Measurements from ENCODE around the gene TTC34. TPM values are rescaled to one million over a fixed set of nuclear protein-coding genes. Genes with fewer than 3 reads are reported as not detected.

The TTC34 gene
- polyA plus RNA-seq, 1 donor (not counting 4 experiments of a cell fraction or from before 2014, with no cell fraction given): 0.04 TPM

- dilution Hi-C loops (cut with MboI; ENCODE audit: extremely low pct_ligation_motif_present, low sequenced_read_pairs): no loop called here
- H3K9me1 ChIP-seq (ENCODE audit: control insufficient read depth, extremely low read depth, insufficient read depth, low read length): no peaks in the 10 kb centered on the region
- H3K27ac ChIP-seq (ENCODE audit: control insufficient read depth, insufficient read depth, low read length): no peak overlapping the region
- H3K79me2 ChIP-seq (ENCODE audit: control insufficient read depth, insufficient read depth, low read length): no peaks in the 10 kb centered on the region
- no peaks in the 10 kb centered on the region for H3K4me1 ChIP-seq (ENCODE audit: control insufficient read depth, extremely low read depth, insufficient read depth, low read length)
- no peaks in the 10 kb centered on the region for H3K36me3 ChIP-seq (ENCODE audit: control insufficient read depth in 2 of 2, extremely low read depth in 1 of 2, insufficient read depth in 2 of 2, low read length in 2 of 2)
- FAIRE-seq (no peak), DNase-seq (ENCODE audit: low read depth, low spot score) (no peak)
- no peak overlapping the region for H3K4me3 ChIP-seq (ENCODE audit: control insufficient read depth in 2 of 3, extremely low read depth in 1 of 3, insufficient read depth in 2 of 3, low read depth in 1 of 3, low read length in 3 of 3)
- no peaks in the 10 kb centered on the region for H3K27me3 ChIP-seq (ENCODE audit: control insufficient read depth, extremely low read depth, insufficient read depth, low read length)
- no peak overlapping the region for H3K9ac ChIP-seq (ENCODE audit: control insufficient read depth, extremely low read depth, insufficient read depth, low read length)
- H3K9me3 ChIP-seq (ENCODE audit: control insufficient read depth, low read depth, low read length): peaks cover 6% of the 10 kb centered on the region
- TF ChIP-seq, protein P1, sequence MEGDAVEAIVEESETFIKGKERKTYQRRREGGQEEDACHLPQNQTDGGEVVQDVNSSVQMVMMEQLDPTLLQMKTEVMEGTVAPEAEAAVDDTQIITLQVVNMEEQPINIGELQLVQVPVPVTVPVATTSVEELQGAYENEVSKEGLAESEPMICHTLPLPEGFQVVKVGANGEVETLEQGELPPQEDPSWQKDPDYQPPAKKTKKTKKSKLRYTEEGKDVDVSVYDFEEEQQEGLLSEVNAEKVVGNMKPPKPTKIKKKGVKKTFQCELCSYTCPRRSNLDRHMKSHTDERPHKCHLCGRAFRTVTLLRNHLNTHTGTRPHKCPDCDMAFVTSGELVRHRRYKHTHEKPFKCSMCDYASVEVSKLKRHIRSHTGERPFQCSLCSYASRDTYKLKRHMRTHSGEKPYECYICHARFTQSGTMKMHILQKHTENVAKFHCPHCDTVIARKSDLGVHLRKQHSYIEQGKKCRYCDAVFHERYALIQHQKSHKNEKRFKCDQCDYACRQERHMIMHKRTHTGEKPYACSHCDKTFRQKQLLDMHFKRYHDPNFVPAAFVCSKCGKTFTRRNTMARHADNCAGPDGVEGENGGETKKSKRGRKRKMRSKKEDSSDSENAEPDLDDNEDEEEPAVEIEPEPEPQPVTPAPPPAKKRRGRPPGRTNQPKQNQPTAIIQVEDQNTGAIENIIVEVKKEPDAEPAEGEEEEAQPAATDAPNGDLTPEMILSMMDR (optimal IDR thresholded peaks at IDR 0.05 in 1 of 3, IDR thresholded peaks at IDR 0.05 in 1 of 3, conservative IDR thresholded peaks at IDR 0.05 in 1 of 3; ENCODE audit: extremely low read depth in 1 of 3, insufficient read depth in 2 of 3, low read length in 3 of 3): no peak
- TF ChIP-seq EZH2 (IDR thresholded peaks at IDR 0.05; ENCODE audit: low read length): no peak
- no peak overlapping the region for H3K4me2 ChIP-seq (ENCODE audit: control insufficient read depth, extremely low read depth, insufficient read depth, low read depth, low read length)
- H2AFZ ChIP-seq (ENCODE audit: control insufficient read depth, low read length): no peak overlapping the region
- H4K20me1 ChIP-seq (ENCODE audit: control insufficient read depth, extremely low read depth, insufficient read depth, low read length): no peaks in the 10 kb centered on the region
These were observed 5.1 kb upstream of the TTC34 start for GRCh38 chr1:2806591-2806990.

- H3K9me3 ChIP-seq (ENCODE audit: control insufficient read depth, low read depth, low read length): peaks cover 6% of the 10 kb centered on the region
These were observed 4.4 kb upstream of the TTC34 start for GRCh38 chr1:2805801-2806430.

More at GRCh38 chr1:2805801-2806430, 4.4 kb upstream of the TTC34 start:
- Histone ChIP-seq H3K36me3 (ENCODE audit: control insufficient read depth in 2 of 2, extremely low read depth in 1 of 2, insufficient read depth in 2 of 2, low read length in 2 of 2) (no peaks in the 10 kb centered on the region), H3K9ac (ENCODE audit: control insufficient read depth, extremely low read depth, insufficient read depth, low read length) (no peak overlapping the region), H4K20me1 (ENCODE audit: control insufficient read depth, extremely low read depth, insufficient read depth, low read length) (no peaks in the 10 kb centered on the region), H3K79me2 (ENCODE audit: control insufficient read depth, insufficient read depth, low read length) (no peaks in the 10 kb centered on the region), H3K27ac (ENCODE audit: control insufficient read depth, insufficient read depth, low read length) (no peak overlapping the region), H2AFZ (ENCODE audit: control insufficient read depth, low read length) (no peak overlapping the region), H3K4me2 (ENCODE audit: control insufficient read depth, extremely low read depth, insufficient read depth, low read depth, low read length) (no peak overlapping the region), H3K4me3 (ENCODE audit: control insufficient read depth in 2 of 3, extremely low read depth in 1 of 3, insufficient read depth in 2 of 3, low read depth in 1 of 3, low read length in 3 of 3) (no peak overlapping the region), H3K9me1 (ENCODE audit: control insufficient read depth, extremely low read depth, insufficient read depth, low read length) (no peaks in the 10 kb centered on the region), H3K27me3 (ENCODE audit: control insufficient read depth, extremely low read depth, insufficient read depth, low read length) (no peaks in the 10 kb centered on the region), H3K4me1 (ENCODE audit: control insufficient read depth, extremely low read depth, insufficient read depth, low read length) (no peaks in the 10 kb centered on the region)
- TF ChIP-seq, protein P1 (optimal IDR thresholded peaks at IDR 0.05 in 1 of 3, IDR thresholded peaks at IDR 0.05 in 1 of 3, conservative IDR thresholded peaks at IDR 0.05 in 1 of 3; ENCODE audit: extremely low read depth in 1 of 3, insufficient read depth in 2 of 3, low read length in 3 of 3): no peak
- TF ChIP-seq EZH2 (IDR thresholded peaks at IDR 0.05; ENCODE audit: low read length): no peak
- DNase-seq (ENCODE audit: low read depth, low spot score) (no peak), FAIRE-seq (no peak)
- dilution Hi-C loops (cut with MboI; ENCODE audit: extremely low pct_ligation_motif_present, low sequenced_read_pairs): no loop called here
